ENCODE measurements around the gene MYO10.

DNA sequence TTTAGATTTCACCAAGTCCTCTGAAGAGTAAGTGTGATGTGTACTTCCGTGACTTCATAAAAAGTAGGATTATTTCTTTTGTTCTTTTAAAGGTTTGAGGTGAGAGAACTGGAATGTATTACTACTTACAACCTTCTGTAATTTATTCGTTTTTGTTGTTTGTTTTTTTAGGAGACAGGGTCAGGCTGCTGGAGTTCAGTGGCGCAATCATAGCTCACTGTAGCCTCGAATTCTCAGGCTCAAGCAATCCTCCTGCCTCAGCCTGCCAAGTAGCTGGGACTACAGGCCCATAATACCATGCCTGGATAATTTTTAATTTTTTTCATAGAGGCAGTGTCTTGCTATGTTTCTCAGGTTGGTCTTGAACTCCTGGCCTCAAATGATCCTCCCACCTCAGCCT, 251.0 kb downstream of the MYO10 start:
- TF ChIP-seq, protein P1, sequence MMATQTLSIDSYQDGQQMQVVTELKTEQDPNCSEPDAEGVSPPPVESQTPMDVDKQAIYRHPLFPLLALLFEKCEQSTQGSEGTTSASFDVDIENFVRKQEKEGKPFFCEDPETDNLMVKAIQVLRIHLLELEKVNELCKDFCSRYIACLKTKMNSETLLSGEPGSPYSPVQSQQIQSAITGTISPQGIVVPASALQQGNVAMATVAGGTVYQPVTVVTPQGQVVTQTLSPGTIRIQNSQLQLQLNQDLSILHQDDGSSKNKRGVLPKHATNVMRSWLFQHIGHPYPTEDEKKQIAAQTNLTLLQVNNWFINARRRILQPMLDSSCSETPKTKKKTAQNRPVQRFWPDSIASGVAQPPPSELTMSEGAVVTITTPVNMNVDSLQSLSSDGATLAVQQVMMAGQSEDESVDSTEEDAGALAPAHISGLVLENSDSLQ (IDR thresholded peaks at IDR 0.05), result no peak
- TF ChIP-seq ZNF384 (IDR thresholded peaks at IDR 0.05), result no peak
- no peak for TF ChIP-seq SUZ12 (IDR thresholded peaks at IDR 0.05)
- TF ChIP-seq SP1 (IDR thresholded peaks at IDR 0.05), result no peak
- no peak for TF ChIP-seq ELF4 (IDR thresholded peaks at IDR 0.05)
- TF ChIP-seq HDGF (IDR thresholded peaks at IDR 0.05; ENCODE audit: borderline replicate concordance), result no peak
- TF ChIP-seq NFRKB (IDR thresholded peaks at IDR 0.05), result no peak
- TF ChIP-seq BHLHE40 (IDR thresholded peaks at IDR 0.05; ENCODE audit: borderline replicate concordance), result no peak
- TF ChIP-seq CTBP1 (IDR thresholded peaks at IDR 0.05; ENCODE audit: borderline replicate concordance), result no peak
- no peak for TF ChIP-seq FOXM1 (IDR thresholded peaks at IDR 0.05; ENCODE audit: borderline replicate concordance)
